Activated CD8-positive, alpha-beta memory T cell treated with anti-CD3 and anti-CD28 coated beads for 24 hours (primary cell): ENCODE measurements around the gene MT1G.

Experiments used
- DNase-seq: peaks from one replicate; pipeline ENCODE4 v3.0.0-alpha.2; 2020

The MT1G gene

GRCh38 chr16:56662357-56663354 is 5.2 kb downstream of the MT1G start:
- DNase-seq: peak; percentile 79

GRCh38 chr16:56658327-56658875 is 9.5 kb downstream of the MT1G start:
- no peak for DNase-seq

DNA sequence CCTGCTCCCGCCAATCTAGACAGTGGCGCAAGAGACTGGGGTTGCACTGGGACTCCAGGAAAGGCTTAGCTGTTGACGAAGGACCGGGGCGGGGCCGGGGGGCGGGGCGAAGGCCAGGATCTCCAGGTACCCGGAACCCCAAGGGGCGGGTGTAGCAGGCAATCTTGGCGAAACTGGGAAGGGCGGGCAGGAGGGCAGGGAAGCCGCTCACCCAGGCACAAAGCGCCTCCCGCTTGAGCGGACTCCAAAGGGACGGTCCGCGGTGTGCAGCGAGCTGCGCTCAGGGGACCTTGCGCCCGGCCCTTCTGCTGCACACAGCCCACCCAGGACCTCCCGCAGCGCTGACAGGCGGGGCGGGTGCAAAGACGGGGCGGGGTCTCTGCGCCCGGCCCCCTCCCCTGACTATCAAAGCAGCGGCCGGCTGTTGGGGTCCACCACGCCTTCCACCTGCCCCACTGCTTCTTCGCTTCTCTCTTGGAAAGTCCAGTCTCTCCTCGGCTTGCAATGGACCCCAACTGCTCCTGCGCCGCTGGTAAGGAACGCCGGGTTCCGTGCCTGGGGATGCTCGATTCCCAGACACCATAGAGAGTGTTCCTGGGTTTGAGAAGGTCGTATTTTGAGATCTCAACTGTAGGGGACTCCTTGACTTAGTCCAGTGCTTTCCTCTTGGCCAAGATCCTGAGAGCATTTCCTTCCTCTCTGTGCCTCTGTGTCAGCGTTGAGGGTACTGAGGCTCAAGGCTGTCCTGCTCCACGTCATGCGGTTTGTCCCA is 10.1 kb downstream of the MT1G start, which contains the start of gene MT1F:
TSS of gene MT1F (plus strand) at position 405 of the 772 bp plus-strand sequence. CDS start at position 505, 100 bp downstream.
- DNase-seq: peak; percentile 92

DNA sequence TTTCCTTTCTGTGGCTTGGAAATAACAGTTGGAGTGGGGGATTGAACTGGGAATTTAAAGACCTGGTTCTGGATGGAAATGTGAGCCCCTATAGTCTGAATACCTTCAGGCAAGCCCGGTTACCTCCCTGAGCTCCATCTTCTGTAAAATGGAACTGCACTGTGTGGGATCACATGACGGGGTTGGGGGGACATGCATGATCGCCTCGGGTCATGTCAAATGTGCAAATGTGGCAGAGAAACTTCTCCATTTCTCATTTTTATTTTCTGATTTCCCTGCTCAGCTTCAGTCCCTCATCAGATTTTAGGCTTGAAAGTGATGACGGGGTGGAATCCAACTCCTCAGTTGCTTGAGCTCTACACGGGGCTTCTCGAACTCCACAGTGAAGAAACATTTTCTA is 14.6 kb downstream of the MT1G start:
- DNase-seq: no peak

DNA sequence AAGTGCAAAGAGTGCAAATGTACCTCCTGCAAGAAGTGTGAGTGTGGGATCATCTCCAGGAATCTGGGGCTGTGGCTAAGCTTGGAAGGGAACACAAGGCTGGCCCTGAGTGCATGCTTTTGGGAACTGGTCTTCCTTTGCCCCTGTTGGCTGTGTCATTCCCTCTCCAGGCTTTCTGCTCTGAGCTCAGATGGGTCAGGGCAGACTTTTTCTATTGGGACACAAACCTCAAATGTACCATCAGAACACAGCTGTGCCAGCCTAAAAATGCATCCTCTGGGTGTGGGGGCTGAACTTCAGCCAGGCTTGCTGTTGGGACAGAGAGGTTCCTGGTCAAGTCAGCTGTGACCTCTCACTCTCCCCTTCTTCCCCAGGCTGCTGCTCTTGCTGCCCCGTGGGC is 15.3 kb downstream of the MT1G start:
- DNase-seq: no peak

- DNase-seq: no peak
Measured at GRCh38 chr16:56651586-56651985, 16.3 kb downstream of the MT1G start, which contains the start of gene MT1B. Gene MT1B (plus strand): TSS chr16:56651886. CDS start chr16:56651954, 68 bp downstream.

DNA sequence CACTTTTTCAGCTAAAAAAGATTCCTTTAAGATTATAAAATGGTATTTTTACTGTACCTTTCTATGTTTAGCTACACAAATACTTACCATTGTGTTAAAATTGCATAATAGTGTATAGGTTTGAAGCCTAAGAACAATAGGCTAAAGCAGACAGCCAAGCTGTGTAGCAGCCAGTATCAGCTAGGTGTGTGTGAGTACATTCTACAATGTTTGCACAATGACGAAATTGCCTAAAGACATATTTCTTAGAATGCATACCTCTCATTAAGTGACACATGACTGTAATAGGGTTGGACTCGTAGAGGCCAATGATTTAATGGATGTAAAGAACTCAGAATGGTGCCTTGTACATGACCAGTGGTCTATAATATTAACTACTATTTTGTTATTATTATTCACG is 18.0 kb downstream of the MT1G start:
- no peak for DNase-seq

DNA sequence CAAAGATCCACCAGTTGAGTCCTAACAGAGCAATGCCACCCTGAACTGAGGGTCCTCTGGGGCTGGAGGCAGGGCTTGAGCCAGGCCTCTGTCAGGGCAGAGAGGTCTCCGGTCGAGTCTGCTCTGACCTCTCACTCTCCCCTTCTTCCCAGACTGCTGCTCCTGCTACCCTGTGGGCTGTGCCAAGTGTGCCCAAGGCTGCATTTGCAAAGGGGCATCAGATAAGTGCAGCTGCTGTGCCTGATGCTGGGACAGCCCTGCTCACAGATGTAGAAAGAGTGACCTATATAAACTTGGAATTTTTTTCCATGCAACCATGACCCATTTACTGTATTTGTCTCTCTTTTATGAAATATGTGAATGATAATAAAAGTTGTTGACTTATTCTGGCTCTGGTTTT is 18.6 kb downstream of the MT1G start:
- DNase-seq: no peak

DNA sequence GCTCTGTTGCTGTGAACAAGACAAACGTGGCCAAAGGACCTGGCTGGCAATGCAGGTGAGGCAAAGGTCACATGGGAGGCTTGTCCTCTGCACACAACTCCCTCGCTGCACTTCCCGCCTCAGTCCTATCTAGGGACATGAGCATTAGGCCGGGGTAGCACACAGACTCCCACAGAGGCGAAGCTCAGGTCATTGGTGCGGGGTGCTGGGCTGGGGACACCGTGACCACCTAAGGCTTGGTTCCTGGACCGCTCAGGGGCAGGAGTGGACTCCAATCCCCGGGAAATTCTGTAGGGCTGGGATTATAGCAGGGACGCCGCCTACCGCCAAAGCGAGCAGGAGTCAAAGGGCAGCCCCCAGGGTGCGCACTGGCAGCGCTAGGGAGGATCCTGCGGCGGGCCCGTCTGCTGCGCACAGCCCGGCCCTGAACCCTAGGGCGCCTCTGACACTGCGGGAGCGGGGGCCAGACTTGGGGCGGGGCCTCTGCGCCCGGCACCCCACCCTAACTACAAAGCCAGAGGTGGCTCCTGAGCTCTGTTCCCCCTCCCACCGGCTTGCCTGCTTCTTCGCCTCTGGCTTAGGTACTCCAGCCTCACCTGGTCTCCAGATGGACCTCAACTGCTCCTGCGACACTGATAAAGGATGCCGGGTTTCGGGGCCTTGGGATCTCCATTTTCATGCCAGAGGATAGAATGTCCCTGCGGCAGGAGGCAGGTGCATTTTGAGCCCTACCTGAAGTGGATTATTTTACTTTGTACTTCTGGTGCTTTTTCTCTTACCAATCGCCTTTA is 20.0 kb downstream of the MT1G start:
- DNase-seq: no peak

DNA sequence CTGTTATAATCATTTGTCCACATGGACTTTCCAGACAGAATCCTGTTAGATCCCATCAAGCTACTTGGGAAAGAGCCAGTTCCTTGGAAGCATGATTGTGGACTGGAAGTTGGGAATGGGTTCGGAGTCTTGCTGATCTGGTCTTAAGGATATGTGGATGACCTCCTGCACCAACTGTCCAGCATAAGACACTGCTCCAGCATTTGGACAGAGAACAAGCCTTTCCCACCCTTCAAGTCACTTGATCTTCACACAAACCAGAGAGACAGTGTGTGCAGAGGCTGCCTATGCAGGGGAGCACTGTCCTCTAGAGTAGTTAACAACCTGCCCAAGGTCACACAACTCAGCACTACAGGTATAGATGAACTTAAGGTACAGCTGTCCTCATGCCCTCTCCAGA is 22.0 kb downstream of the MT1G start:
- no peak for DNase-seq

DNA sequence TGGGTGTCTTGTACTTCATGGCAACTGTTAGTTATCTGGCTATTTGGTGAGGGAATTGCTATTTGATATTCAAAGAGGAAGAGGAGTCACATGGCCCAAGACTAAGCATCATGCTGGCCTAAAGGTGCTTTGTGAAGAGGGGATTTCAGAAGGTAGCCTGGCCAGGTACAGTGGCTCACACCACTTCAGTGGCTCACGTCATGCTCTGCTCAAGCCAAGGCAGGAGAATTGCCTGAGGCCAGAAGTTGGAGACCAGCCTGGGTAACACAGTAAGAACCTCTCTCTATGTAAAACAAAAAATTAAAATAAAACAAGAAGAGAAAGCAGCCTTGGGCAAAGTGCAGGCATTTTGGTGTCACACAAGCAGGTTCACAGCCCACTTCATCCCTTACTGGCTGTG is 22.6 kb downstream of the MT1G start:
- DNase-seq: no peak

DNA sequence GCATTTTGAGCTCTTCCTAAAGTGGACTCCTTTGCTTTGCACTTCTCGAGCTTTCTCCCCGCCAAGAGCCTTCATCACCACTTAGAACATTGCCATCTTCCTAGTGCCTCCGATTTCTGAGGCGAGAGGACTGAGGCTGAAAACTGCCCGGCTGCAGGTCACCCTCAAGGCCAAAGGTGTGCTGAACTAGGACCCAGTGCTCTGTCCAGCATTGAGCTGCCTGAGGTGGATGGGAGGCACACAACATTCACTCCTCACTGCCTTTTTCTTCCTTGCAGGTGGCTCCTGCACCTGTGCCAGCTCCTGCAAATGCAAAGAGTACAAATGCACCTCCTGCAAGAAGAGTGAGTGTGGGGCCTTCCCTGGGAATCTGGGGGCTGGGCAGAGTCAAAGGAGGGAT is 24.0 kb downstream of the MT1G start:
- no peak for DNase-seq

GRCh38 chr16:56643080-56643778 is 24.6 kb downstream of the MT1G start:
- DNase-seq: peak; percentile 89

- no peak for DNase-seq
Measured at GRCh38 chr16:56641166-56641565, 26.7 kb downstream of the MT1G start.

DNA sequence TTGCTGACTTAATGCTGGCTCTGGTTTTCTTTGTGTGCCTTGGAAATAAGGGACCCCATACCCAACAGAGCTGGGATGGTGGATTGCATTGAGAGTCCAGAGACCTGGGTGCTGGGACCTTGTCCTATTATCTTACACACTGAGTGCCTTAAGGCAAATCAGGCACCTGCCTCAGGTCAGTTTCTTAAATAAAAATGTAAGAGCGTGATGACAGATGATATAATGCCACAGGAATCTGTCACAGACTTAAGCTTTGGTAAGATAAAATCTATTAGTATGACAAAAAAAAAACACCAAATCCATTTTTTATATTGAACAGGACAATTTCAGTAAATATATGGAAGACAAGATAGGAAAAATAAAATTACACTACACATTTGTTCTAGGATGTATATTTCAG is 27.8 kb downstream of the MT1G start:
- DNase-seq: no peak

GRCh38 chr16:56639045-56639444 is 28.8 kb downstream of the MT1G start:
- no peak for DNase-seq

DNA sequence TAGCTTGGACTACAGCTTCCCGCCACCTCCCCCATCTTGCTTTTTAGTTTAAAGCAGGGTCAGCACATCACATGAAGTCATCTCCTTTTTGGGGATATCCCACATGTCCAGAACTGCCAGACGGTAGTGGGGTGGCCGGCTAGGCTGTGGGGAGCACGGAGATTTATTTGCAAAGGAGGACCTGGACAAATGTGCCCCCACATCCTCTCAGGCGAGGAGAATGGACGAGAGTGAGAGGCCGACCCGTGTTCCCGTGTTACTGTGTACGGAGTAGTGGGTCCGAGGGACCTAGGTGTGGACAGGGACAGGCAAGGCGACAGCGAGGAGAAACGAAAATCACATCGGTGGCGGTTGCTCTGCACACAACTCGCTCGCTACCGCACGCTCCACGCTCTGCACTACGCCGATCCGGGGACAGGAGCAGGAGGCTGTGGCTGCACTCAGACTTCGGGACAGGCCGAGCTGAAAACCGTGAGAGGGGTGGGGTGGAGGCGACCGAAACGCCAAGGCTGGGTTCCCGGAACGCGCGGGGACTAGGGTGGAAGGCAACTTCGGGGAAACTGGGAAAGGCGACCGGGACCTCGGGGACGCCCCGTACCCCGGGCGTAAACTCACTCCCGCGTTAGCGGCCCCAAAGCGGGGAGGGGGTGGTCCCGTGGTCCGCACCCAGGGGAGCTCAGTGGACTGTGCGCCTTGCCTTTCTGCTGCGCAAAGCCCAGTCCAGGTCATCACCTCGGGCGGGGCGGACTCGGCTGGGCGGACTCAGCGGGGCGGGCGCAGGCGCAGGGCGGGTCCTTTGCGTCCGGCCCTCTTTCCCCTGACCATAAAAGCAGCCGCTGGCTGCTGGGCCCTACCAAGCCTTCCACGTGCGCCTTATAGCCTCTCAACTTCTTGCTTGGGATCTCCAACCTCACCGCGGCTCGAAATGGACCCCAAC is 29.8 kb downstream of the MT1G start, which contains the start of gene MT1A:
TSS of gene MT1A (plus strand) at position 853 of the 937 bp plus-strand sequence. CDS start at position 926, 73 bp downstream.
- no peak for DNase-seq

GRCh38 chr16:56636616-56637413 is 31.1 kb downstream of the MT1G start:
- no peak for DNase-seq

DNA sequence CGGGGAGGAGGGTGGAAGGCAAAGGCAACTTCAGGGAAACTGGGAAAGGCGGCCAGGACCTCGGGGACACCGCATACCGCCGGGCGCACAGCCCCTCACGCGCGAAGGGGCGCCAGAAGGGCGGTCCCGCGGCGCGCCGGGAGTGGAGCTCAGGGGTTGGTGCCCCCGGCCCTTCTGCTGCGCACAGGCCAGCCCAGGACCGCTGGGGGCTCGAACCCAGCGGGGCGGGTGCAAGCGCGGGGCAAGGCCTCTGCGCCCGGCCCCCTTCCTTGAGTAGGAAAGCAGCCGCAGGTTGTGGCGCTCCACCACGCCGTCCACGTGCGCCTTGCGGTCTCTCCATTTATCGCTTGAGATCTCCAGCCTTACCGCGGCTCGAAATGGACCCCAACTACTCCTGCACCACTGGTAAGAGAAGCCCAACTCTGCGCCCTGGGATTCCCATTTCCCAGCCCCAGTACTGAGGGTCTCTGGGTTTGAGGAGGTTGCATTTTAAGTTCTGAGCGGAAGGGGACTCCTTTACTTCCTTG is 32.4 kb downstream of the MT1G start:
- DNase-seq: no peak
